ENCODE measurements around the gene CPS1.

Gene CPS1

DNA sequence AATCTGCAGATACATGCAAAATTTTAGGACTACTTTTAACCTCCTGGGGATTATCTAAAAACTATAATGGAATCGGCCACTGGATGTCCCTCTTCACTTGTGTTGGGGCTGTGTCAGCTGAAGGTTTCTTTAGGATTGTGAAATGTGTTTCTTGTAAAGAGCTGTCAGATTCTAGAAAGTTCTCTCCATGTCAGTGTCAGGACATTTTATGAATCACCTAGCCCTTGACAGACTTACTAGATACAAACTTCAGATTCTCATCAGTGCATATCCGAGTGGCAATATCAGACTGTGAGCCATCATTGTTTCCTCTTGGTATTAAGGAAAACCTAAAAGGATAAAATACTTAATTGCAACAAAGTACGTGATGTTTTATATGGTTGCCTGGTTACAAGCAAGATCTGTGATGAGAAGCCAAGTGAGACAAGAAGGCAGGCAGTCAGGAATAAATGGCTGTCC lies 107.3 kb downstream of the CPS1 start:
- no peak for TF ChIP-seq SIN3A (IDR thresholded peaks at IDR 0.05; ENCODE audit: borderline replicate concordance, insufficient read depth, low read length)
- TF ChIP-seq FOXP2 (optimal IDR thresholded peaks at IDR 0.05; ENCODE audit: borderline replicate concordance, extremely low read depth, extremely low read length, insufficient read depth), result no peak
- TF ChIP-seq TAF1 (IDR thresholded peaks at IDR 0.05; ENCODE audit: borderline replicate concordance, insufficient read depth, low read length), result no peak
- TF ChIP-seq POLR2AphosphoS5 (IDR thresholded peaks at IDR 0.05; ENCODE audit: low read depth, low read length), result no peak

DNA sequence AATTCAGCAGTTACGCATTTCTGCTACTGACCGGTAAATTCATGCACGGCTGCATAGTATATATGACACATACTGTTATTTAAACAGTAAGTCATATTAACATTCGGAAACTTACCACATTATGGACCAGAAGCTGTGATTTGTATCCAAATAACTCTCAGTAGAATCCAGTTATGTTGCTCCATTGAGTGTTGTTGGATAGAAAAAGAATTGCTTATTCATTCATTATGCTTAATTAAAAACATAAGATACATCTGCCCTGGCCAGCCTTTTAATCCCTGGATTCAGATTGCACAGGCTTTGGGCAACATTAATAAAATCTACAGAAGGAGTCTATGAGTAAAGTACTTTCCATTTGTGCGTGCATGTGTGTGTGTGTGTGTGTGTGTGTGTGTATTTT lies 111.3 kb downstream of the CPS1 start:
- TF ChIP-seq, protein P1, sequence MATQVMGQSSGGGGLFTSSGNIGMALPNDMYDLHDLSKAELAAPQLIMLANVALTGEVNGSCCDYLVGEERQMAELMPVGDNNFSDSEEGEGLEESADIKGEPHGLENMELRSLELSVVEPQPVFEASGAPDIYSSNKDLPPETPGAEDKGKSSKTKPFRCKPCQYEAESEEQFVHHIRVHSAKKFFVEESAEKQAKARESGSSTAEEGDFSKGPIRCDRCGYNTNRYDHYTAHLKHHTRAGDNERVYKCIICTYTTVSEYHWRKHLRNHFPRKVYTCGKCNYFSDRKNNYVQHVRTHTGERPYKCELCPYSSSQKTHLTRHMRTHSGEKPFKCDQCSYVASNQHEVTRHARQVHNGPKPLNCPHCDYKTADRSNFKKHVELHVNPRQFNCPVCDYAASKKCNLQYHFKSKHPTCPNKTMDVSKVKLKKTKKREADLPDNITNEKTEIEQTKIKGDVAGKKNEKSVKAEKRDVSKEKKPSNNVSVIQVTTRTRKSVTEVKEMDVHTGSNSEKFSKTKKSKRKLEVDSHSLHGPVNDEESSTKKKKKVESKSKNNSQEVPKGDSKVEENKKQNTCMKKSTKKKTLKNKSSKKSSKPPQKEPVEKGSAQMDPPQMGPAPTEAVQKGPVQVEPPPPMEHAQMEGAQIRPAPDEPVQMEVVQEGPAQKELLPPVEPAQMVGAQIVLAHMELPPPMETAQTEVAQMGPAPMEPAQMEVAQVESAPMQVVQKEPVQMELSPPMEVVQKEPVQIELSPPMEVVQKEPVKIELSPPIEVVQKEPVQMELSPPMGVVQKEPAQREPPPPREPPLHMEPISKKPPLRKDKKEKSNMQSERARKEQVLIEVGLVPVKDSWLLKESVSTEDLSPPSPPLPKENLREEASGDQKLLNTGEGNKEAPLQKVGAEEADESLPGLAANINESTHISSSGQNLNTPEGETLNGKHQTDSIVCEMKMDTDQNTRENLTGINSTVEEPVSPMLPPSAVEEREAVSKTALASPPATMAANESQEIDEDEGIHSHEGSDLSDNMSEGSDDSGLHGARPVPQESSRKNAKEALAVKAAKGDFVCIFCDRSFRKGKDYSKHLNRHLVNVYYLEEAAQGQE (IDR thresholded peaks at IDR 0.05; ENCODE audit: insufficient read depth in 1 of 2, low read depth in 2 of 2, low read length in 2 of 2), result no peak
- no peak for TF ChIP-seq POLR2AphosphoS5 (IDR thresholded peaks at IDR 0.05; ENCODE audit: low read depth, low read length)

DNA sequence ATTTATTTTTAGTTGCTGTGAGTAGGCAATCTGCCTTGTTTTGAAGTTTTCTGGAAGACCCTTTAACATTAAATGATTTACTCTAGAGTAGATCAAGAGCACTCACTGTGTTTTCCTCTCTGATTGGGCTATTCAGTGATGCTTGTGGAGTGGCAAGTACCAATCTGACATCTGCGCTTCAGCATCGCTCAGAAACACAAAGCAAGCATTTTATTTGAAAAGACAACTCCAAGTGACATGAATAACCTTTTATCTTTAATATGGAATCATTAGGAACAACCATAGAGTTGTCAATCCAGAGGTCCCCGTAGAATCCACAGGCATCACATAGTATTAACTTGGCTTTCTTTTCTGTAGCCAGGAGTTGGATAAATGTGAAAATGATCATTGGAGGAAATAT lies 114.7 kb downstream of the CPS1 start:
- TF ChIP-seq SIN3A (IDR thresholded peaks at IDR 0.05; ENCODE audit: borderline replicate concordance, insufficient read depth, low read length) (no peak), POLR2AphosphoS5 (IDR thresholded peaks at IDR 0.05; ENCODE audit: low read depth, low read length) (no peak), TAF1 (IDR thresholded peaks at IDR 0.05; ENCODE audit: borderline replicate concordance, insufficient read depth, low read length) (no peak), FOXP2 (optimal IDR thresholded peaks at IDR 0.05; ENCODE audit: borderline replicate concordance, extremely low read depth, extremely low read length, insufficient read depth) (no peak)
- TF ChIP-seq, protein P1 (IDR thresholded peaks at IDR 0.05; ENCODE audit: insufficient read depth in 1 of 2, low read depth in 2 of 2, low read length in 2 of 2), result no peak

DNA sequence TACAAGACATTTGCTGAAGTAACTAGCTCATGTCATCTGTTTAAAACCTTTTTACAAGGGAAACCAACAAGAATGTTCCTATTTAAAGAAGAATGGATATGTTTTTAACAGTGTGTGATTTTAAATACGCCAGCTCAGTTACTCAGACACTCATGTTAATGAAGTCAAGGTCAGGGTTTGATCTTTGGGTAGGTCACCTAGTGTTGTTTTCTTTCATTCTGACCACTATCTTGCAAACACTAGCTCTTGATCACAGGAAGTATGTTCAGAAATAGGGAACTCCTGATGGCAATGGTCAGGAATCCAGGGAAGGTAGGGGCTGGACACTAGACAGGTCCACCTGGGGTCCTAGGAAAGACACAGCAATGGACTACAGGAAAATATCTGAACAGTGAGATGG lies 116.7 kb downstream of the CPS1 start:
- no peak for TF ChIP-seq FOXP2 (optimal IDR thresholded peaks at IDR 0.05; ENCODE audit: borderline replicate concordance, extremely low read depth, extremely low read length, insufficient read depth)
- TF ChIP-seq, protein P1 (IDR thresholded peaks at IDR 0.05; ENCODE audit: insufficient read depth in 1 of 2, low read depth in 2 of 2, low read length in 2 of 2), result no peak
- TF ChIP-seq SIN3A (IDR thresholded peaks at IDR 0.05; ENCODE audit: borderline replicate concordance, insufficient read depth, low read length), result no peak
- no peak for TF ChIP-seq TAF1 (IDR thresholded peaks at IDR 0.05; ENCODE audit: borderline replicate concordance, insufficient read depth, low read length)
- TF ChIP-seq POLR2AphosphoS5 (IDR thresholded peaks at IDR 0.05; ENCODE audit: low read depth, low read length), result no peak

DNA sequence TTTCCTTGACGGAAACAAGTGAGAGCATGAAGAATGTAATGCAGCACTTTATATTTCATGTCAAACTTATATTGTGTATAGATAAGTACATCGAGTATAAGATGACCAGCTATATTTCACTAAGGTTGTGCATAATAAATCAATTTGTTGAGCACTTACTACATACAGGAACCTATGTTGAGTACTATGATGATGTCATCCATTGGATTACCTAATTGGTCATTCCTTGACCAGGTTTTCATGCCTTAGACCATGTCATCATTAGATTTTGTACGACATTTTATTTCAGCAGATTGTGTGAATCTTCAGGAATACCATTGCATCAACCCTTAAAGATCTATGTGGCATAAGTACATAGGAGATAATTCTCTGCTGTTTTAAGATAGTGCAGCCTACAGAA lies 119.7 kb downstream of the CPS1 start:
- TF ChIP-seq, protein P1 (IDR thresholded peaks at IDR 0.05; ENCODE audit: insufficient read depth in 1 of 2, low read depth in 2 of 2, low read length in 2 of 2), result no peak
- TF ChIP-seq FOXP2 (optimal IDR thresholded peaks at IDR 0.05; ENCODE audit: borderline replicate concordance, extremely low read depth, extremely low read length, insufficient read depth), result no peak
- no peak for TF ChIP-seq POLR2AphosphoS5 (IDR thresholded peaks at IDR 0.05; ENCODE audit: low read depth, low read length)
- no peak for TF ChIP-seq TAF1 (IDR thresholded peaks at IDR 0.05; ENCODE audit: borderline replicate concordance, insufficient read depth, low read length)
- TF ChIP-seq SIN3A (IDR thresholded peaks at IDR 0.05; ENCODE audit: borderline replicate concordance, insufficient read depth, low read length), result no peak

Data from PFSK-1 (cell line).